HepG2 (cell line): Measurements from ENCODE around the gene ACAA2. TPM values are rescaled to one million over a fixed set of nuclear protein-coding genes. Genes with fewer than 3 reads are reported as not detected.

Source experiments
- ATAC-seq: fragments of 200-7000 bp; cut with Tn5 transposase; 3 replicates; pipeline ENCODE4 v1.9.1; 2020; ENCODE audit warnings: mild to moderate bottlenecking, moderate library complexity
- BruUV-seq: library from RNA; stranded (reverse); fragments of 400-500 nt; replicated peaks from 2 replicates; lab custom pipeline; 2021; lab: Mats Ljungman, UMichigan
- CTCF ChIA-PET: fragments of 300-600 bp; formaldehyde crosslinking; extraction: SDS; loops from one replicate; lab custom pipeline; 2021; ENCODE audit warnings: low total read pairs, inconsistent platforms, low intra/inter-chr PET ratio; lab: Yijun Ruan, JAX
- POLR2A ChIA-PET: fragments of 350-600 bp; sonication (Branson Sonifier 250); formaldehyde crosslinking; loops from one replicate; lab custom pipeline; 2020; ENCODE audit warnings: antibody characterized with exemption, inconsistent platforms; lab: Yijun Ruan, JAX
- DNase-seq: peaks from one replicate; pipeline ENCODE4 v3.0.0-alpha.2; 2015; ENCODE audit warnings: low spot score
- FAIRE-seq: peaks from 3 replicates; lab custom pipeline; 2011; peaks lifted over from hg19 to GRCh38; lab: Jason Lieb, UNC
- H2AFZ ChIP-seq: one replicate; pipeline ENCODE4 v1.6.1; 2011; ENCODE audit warnings: low read length, inconsistent platforms
- H3K27ac ChIP-seq: fragments of 300-600 bp; 3 replicates; pipeline ENCODE4 v1.8.0; 2011; ENCODE audit warnings: mixed run types, mild to moderate bottlenecking, mixed read lengths, low read length, inconsistent platforms; ENCODE audit not compliant: insufficient read depth; ENCODE audit errors: extremely low read length
- H3K27me3 ChIP-seq, 2 experiments: fragments of 200-600 bp in 1 of 2; 2 replicates in 1 of 2; 3 replicates in 1 of 2; pipeline versions ENCODE4 v1.6.0 to v1.8.0; 2011; ENCODE audit warnings: low read length in 2 of 2, mild to moderate bottlenecking in 2 of 2, moderate library complexity in 2 of 2, inconsistent platforms in 1 of 2; ENCODE audit not compliant: insufficient read depth in 2 of 2, control insufficient read depth in 1 of 2
- H3K36me3 ChIP-seq, 2 experiments: fragments of 200-600 bp in 1 of 2; replicated peaks in 1 of 2; 2 replicates in 1 of 2; 3 replicates in 1 of 2; pipeline versions ENCODE4 v1.5.1 to v1.8.0; 2011; ENCODE audit warnings: low read length in 2 of 2, inconsistent platforms in 1 of 2; ENCODE audit not compliant: insufficient read depth in 2 of 2, control insufficient read depth in 1 of 2
- H3K4me1 ChIP-seq: 2 replicates; pipeline ENCODE4 v1.5.1; 2012; ENCODE audit warnings: low read length, inconsistent platforms; ENCODE audit not compliant: insufficient read depth
- H3K4me2 ChIP-seq: 2 replicates; pipeline ENCODE4 v1.6.0; 2011; ENCODE audit warnings: low read depth, low read length, inconsistent platforms
- H3K4me3 ChIP-seq, 3 experiments: fragments of 200-600 bp in 1 of 3; sonication (generic), shearing (Covaris generic) in 1 of 3; replicated peaks in 1 of 3; 2 replicates each; pipeline ENCODE4 v1.5.1; 2011 to 2016; ENCODE audit warnings: low read length in 3 of 3, inconsistent platforms in 2 of 3, low read depth in 2 of 3, mild to moderate bottlenecking in 2 of 3, control low read depth in 1 of 3, mixed read lengths in 1 of 3; ENCODE audit not compliant: insufficient read depth in 1 of 3
- H3K79me2 ChIP-seq: one replicate; pipeline ENCODE4 v1.6.1; 2011; ENCODE audit warnings: low read length, inconsistent platforms; ENCODE audit not compliant: insufficient read depth
- H3K9ac ChIP-seq: 2 replicates; pipeline ENCODE4 v1.6.0; 2011; ENCODE audit warnings: mild to moderate bottlenecking, low read depth, low read length, inconsistent platforms; ENCODE audit not compliant: insufficient read depth
- H3K9me3 ChIP-seq: 2 replicates; pipeline ENCODE4 v1.5.1; 2012; ENCODE audit warnings: mild to moderate bottlenecking, low read length
- H4K20me1 ChIP-seq: 2 replicates; pipeline ENCODE4 v1.6.0; 2011; ENCODE audit warnings: inconsistent platforms, mild to moderate bottlenecking, low read length, moderate library complexity; ENCODE audit not compliant: insufficient read depth
- FOXP4 ChIP-seq: sonication (generic); formaldehyde crosslinking; IDR thresholded peaks from 2 replicates; pipeline ENCODE4 v1.4.0; 2020; ENCODE audit warnings: missing genetic modification reagents
- MIER2 ChIP-seq: IDR thresholded peaks from 2 replicates; pipeline ENCODE4 v1.6.1; 2016; ENCODE audit warnings: missing biosample characterization, missing genetic modification reagents
- MIER3 ChIP-seq: IDR thresholded peaks from 2 replicates; pipeline ENCODE4 v1.6.1; 2016; ENCODE audit warnings: missing compliant biosample characterization, borderline replicate concordance
- YEATS4 ChIP-seq: sonication (generic); formaldehyde crosslinking; IDR thresholded peaks from 2 replicates; pipeline ENCODE4 v1.4.0; 2020; ENCODE audit warnings: missing genetic modification reagents, borderline replicate concordance
- ZFP62 ChIP-seq: sonication (generic); formaldehyde crosslinking; IDR thresholded peaks from 2 replicates; pipeline ENCODE4 v1.4.0; 2020; ENCODE audit warnings: missing genetic modification reagents
- ZKSCAN5 ChIP-seq: sonication (generic); formaldehyde crosslinking; IDR thresholded peaks from 2 replicates; pipeline ENCODE4 v1.5.1; 2020; ENCODE audit warnings: mild to moderate bottlenecking, missing genetic modification reagents
- ZNF558 ChIP-seq: sonication (generic); formaldehyde crosslinking; IDR thresholded peaks from 2 replicates; pipeline ENCODE4 v1.9.0; 2022; ENCODE audit warnings: mild to moderate bottlenecking, missing genetic modification reagents, borderline replicate concordance
- WGBS: methylation state at CpG from one replicate; pipeline ENCODE4 v1.1.6; 2017; ENCODE audit warnings: low lambda C conversion rate; 5-methylcytosine and 5-hydroxymethylcytosine counted together
- in situ Hi-C: cut with HindIII; loops from 2 replicates; pipeline ENCODE4 v1.10.0; 2017; ENCODE audit warnings: low pct_unique_long_range_greater_than_20kb; ENCODE audit not compliant: extremely low pct_ligation_motif_present
- intact Hi-C: fragments of 100-400 bp; cut with micrococcal nuclease; formaldehyde crosslinking; loops from one replicate; pipeline ENCODE4 v1.10.0; 2022; ENCODE audit not compliant: unreplicated experiment
- polyA plus RNA-seq, 8 experiments: library from polyadenylated mRNA; depleted of rRNA in 3 of 8; stranded (reverse) in 7 of 8; unstranded in 1 of 8; fragments of >200 nt; fragmentation: Illumina TruSeq in 4 of 8; extraction: Trizol in 4 of 8; gene quantifications; 2 replicates each; pipeline versions ENCODE4 v1.2.1 to v1.2.3, GENCODE V29; 2011 to 2016; ENCODE audit warnings: low read depth in 4 of 8, missing spikeins in 1 of 8, mixed read lengths in 1 of 8; ENCODE audit not compliant: insufficient read depth in 1 of 8
- total RNA-seq, 5 experiments: library from RNA; depleted of rRNA; stranded (reverse); fragments of >200 nt; fragmentation: Illumina TruSeq; extraction: Trizol; gene quantifications; 2 replicates each; pipeline ENCODE4 v1.2.3, GENCODE V29; 2016; ENCODE audit warnings: low read depth in 1 of 5

Gene ACAA2
- total and polyA plus RNA-seq, 2 of the 13 experiments (the other 11 are each of a cell fraction or from before 2014, with no cell fraction given), result 51.6 to 182 TPM

- no peaks in the 10 kb centered on the region for H4K20me1 ChIP-seq
- no peak overlapping the region for H3K9ac ChIP-seq
- BruUV-seq, result no TSS peak
- H2AFZ ChIP-seq, result no peak overlapping the region
- H3K4me2 ChIP-seq, result no peak overlapping the region
- no peaks in the 10 kb centered on the region for H3K36me3 ChIP-seq
- FAIRE-seq, result no peak
- intact Hi-C loops (no loop called here), in situ Hi-C loops (no loop called here)
- peaks cover 6% of the 10 kb centered on the region for H3K79me2 ChIP-seq
- WGBS, result 95% methylated on average over 5 of the region's 5 CpGs
- peaks cover 21% of the 10 kb centered on the region for H3K4me1 ChIP-seq
- ATAC-seq, result no peak
- no peak for DNase-seq
- TF ChIP-seq ZKSCAN5 (CRISPR knock-in tag), result no peak
- no peak for TF ChIP-seq MIER2 (CRISPR knock-in tag)
- no peak for TF ChIP-seq FOXP4 (CRISPR knock-in tag)
- no peak for TF ChIP-seq YEATS4 (CRISPR knock-in tag)
- no peak for TF ChIP-seq MIER3 (CRISPR knock-in tag)
- no peak for TF ChIP-seq ZNF558 (CRISPR knock-in tag)
- no peak for TF ChIP-seq ZFP62
- no peaks in the 10 kb centered on the region for H3K27me3 ChIP-seq
- ChIA-PET CTCF (no interaction called here), POLR2A (interaction anchor here (0.9 kb wide), 1 partner anchor 13 kb away, joined by 3 read pairs; no protein-coding TSS in a partner anchor)
- no peaks in the 10 kb centered on the region for H3K9me3 ChIP-seq
- H3K4me3 ChIP-seq, result no peak overlapping the region
- H3K27ac ChIP-seq, result no peak overlapping the region
Observed at GRCh38 chr18:49819071-49819662, 5.8 kb upstream of the ACAA2 start.
